Kidney glomerular epithelial cell (primary cell): ENCODE data around the gene AQP10.
"Not testable (repeated sequence)": the region's sequence is repeated elsewhere in the genome, so short reads cannot be mapped to it uniquely, and the experiment has no call there.

ENCODE experiments used
- DNase-seq: peaks from one replicate; lab custom pipeline; 2025; lab: John Stamatoyannopoulos, UW

The AQP10 gene

DNA sequence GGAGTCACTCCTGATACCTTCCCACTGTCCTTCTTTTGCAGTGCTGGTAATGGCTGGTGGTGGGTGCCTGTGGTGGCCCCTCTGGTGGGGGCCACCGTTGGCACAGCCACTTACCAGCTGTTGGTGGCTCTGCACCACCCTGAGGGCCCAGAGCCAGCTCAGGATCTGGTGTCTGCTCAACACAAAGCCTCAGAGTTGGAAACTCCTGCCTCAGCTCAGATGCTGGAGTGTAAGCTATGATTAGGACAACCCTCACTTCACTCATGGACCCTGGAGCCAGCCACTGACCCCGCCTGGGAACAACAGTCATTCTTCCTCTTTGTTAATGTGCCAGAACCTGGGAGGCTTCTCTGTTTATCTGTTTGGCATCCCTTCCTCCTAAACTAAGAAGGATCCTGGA is 3.3 kb downstream of the AQP10 start:
- no peak for DNase-seq

DNA sequence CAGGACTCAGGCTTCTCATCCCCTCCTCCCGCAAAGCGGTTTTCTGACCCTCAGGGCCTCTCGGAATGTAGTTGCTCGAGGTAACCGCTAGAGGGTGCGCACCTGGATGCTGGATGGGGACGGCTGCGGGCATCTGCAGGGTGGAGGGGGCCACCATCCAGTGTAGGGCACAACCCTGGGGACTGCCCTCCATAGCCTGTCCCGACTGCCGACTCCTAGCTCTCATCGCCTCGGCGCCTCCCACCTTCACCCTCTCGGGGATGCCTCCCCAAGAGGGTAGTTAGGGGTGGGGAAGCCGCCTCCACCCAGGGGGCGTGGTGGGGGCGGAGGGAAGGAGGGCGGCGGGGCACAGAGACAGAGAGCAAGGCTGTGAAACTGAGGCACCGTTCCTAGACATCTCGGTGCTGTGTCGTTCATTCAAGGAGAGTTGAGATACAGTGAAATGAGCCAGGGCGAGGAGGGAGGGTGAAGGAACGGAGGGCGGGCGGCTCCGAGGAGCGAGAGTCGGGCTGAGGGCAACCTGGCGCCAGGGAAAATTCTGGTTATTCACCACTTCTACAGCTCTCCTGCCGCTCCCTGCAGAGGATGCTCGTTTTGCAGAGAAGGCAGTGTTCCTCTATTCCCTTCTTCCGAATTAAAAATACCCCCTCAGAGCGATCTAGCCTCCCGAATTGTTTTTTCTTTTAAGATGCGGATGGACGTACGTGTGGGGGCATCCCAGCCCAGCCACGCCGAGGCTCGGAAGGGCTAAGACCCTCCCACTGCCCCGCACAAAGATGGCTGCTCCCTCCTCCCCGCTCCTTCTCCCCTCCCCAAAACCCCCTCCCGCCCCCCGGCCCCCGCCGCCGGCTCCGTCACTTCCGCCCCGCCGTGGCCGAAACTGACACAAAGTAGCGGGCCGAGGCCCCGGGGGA is 4.0 kb downstream of the AQP10 start, which contains the start of gene ATP8B2:
Gene ATP8B2, plus strand, starts transcription at position 857 of the 914 bp plus-strand sequence. CDS start 2,617 bp downstream, outside the sequence.
- DNase-seq: peak; percentile 45

DNA sequence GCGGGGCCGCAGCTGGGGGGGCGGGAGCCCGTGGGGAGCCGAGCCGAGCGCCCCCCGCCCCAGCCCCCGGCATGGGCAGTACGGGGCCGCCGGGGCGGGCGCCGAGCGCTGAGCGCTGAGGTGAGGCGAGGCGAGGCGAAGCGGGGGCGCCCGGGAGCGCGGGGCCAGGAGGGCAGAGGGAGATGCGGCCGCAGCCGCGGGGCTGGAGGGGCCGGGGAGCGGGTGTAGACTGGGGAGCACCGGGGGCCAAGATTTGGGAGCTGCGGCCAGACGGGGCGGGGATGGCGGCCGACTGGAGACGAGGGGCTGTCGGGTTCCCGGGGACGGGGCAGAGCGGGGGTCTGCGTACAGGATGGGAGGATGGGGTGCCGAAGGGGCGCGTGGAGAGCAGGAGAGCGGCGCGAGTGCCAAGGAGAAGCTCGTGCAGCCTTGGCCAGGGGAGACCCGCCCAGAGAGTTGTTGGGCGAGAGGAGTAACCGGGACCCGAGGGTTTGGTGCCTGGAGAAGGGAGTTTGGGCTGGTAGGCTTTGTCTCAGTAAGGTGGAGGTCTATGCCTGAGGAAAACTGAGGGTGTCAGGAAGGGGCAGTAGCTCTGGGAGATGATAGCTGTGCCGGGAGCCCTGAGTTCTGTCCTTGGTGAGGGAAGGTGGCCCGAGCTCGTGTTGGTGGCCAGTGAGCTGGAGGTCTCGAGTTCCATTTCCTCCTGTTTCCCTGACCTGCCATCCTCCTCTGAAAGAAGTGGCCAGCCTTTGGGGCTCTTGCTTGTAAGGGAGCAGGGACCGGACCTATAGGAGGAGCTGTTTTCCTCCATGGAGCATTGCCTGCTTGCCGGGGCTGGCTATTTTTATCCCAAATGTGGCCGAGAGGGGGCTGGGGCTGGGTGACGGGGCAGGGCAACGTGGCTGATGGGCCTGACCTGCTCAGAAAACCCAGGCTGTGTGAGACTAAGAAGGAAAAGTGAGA is 5.0 kb downstream of the AQP10 start:
- peak; percentile 55 for DNase-seq

DNA sequence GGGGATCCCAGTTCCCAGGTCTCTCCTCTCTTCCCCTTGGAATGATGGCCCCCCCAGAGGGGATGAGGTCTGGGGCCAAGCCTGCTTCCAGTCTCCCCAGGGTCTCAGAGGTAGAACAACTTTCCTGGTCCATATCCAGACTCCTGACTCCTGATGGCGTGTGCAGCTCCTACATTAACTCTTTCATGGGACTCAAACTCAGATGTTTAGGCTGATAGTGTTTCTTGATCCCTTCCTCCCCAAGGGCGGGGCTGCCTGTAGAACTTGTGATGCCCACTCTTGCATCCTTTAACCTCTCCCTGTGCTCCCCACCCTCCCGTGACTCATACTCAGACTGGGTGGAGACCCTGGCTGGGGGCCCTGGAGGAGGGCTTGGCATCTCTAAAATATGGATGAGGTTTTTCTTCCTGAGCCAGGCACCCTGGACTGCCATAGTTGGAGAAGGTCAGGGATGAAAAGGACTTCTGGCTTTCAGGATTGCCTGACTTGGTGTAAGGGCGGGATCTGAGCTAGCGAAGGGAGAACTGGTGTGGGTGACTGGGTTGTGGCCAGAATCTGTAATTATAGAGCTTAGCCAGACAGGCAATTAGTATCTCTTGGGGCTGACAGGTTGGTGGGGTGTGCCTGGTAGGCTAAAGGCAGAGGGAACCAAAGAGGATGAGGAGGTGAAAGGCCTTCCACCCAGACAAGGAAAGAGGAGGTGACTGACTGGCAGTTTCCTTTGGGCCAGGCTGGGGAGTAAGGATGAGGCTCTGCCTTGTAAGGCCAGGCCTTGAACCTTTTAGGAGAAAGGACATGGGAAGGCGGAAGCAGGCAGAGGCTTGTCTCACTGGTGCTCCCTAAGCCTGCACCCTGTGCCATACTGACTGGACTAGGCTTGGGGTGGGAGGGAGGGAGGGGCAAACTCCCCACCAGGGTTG is 5.9 kb downstream of the AQP10 start:
- DNase-seq: no peak

DNA sequence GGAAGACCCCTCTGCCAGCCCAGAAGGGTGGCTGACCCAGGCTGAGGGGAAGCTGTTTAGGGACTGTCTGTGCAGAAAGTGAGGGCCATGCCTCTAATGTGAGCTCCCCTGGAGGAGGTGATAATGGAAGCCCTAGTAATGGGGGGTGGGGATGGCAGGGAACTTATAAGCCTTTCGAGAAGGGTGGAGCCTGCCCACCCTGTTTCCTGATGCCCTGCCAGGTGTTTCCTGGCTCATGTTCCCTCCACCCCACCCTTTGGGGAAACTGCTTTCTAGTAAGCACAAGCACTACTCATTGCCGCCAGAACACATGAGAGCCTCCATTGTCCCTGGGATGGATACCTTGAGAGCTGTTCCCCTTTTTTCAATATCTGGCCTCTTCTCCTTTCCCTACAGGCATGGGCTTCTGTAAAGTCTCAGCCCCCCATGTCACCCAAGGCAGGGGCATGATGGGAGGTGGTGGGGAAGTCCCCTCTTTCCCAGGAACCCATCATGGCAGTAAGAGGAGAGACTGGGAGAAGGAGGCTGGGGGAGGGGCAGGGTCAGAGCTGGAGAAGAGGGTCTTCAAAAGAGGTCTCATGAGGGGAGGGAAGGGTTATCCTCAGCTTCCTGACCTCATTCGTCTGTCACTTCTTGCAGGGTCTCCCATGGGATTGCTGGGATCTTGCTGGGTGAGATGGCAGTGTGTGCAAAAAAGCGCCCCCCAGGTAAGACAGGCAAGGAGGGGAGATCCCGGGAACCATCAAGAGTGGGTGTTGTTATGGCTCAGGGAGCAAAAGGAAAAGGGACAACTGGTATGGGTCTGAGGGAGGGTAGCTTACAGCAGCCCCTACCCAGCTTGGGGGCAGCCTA is 6.8 kb downstream of the AQP10 start:
- DNase-seq: no peak

DNA sequence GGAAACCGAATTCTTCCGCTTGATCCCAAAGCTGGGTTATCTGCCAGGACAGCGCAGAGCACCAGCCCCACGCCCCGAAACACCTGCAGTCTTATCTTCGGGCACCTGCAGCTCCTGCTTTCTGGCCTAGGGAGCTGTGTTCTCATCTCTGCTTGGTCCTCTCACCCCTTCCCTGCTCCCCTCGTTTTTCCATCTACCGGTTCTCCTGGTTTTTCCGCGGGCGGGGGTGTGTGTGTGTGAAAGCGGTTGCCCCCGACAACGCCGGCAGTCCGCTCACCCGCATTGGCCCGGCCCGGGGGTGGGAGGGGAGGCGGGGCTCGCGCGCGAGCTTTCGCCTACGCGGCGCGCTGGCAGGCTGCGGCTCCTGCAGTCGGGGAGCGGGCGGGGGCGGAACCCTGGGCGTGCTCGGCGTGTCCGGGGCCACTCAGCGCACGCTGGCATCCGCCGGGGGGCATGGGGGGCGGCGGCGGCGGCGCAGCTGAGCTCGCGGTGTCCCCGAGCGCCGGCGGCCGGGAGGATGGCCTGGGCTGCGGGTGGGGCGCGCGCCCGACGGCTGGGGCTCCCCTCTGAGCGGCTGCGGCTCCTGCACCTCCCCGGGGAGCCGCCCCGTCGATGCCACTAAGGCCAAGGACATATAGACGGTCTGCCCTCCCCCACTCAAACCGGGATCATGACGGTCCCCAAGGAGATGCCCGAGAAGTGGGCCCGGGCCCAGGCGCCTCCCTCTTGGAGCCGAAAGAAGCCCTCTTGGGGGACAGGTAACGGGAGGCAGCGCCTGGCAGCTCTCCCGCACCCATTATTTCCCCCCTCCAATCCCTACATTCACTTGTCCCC is 7.6 kb downstream of the AQP10 start:
- DNase-seq: no peak

DNA sequence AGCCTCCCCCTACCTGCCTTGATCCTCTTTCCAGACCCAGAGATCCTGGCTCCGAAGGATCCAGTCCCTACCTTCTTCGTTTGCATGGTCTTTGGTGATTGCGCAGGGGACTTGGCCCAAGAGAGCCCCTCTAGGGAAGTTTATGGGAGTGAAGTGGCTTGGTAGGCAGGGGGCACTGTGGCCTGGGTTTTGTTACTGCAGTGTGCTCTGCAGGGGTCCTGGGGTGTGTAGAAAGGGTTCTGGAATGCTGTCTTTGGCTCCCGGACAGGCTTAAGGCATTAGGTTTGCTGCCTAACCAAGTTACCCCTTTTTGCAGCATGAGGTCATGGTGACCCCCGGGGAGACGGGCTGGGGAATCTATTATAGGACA is 8.2 kb downstream of the AQP10 start:
- no peak for DNase-seq

DNA sequence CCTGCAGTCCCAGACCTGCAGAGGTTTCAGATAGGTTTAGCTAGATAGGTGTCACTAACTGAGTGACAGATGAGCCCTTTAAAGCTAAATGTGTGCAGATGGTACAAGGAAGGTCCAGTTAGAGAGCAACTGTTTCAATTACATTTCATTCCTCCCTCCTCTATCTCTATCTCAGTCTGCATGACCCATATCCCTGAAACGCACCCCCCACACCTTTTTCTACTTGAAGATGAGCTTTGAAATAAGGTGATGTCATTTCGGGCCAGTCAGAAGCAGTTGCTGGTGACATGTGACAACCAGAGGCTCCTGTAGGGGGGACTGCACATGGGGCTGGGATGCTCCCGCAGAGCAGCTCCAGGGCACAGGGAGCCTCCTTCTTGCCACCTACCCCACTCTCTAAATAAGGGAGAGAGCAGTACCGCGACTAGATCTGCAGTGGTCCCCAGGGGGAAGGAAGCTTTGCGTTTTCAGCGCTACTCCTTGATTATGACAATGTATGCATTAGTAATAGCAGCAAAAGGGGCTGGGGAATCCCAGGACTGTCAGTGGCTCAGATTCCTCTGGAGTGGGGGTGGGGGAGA is 8.7 kb downstream of the AQP10 start:
- no peak for DNase-seq

DNA sequence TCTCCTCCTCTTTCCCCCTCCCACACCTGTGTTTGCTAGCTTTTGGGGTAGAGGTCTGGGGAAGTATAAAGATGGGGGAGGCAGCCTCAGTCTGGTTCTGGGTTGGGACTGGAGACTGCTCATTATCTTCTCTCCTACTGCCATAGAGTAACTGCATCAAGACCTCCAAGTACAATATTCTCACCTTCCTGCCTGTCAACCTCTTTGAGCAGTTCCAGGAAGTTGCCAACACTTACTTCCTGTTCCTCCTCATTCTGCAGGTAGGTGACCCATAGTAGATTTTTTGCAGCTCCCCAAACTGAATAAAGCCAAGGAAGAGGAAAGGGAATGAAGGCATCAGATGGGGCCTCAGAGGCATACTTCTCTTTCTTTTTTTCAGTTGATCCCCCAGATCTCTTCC is 9.8 kb downstream of the AQP10 start:
- no peak for DNase-seq

DNA sequence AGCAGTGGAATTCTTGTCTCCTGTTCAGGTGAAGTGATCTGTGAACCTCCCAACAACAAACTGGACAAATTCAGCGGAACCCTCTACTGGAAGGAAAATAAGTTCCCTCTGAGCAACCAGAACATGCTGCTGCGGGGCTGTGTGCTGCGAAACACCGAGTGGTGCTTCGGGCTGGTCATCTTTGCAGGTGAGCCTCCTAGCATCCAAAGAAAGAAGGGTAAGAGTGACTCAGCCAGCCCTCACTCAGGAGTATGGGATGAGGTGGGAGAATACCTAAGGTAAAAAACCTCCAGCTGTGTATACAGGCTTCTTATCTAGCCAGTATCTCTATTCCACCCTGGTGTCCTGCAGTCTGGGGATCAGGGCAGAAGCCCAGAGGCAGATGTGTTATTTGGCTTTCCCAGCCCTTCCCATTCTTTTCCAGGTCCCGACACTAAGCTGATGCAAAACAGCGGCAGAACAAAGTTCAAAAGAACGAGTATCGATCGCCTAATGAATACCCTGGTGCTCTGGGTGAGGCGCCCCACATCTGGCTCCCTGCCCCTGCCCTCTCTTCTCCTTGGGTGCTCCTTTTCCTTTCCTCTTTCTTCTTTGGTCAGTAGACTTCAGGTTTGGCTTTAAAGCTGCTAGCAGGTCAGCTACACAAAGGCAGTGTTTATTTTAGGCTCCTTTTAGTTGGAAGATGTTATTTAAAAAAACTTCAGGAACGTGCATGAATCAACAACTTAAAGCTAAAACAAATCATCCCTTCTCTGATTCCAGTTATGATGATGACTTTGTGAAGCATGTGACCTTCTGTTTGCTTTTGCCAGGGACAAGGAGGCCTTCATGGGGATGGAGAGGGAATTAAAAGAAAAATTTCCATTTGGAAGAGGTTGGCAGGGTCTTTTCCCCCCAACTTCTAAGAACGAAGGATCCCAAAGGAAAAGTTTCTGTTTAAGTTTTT is 13.5 kb downstream of the AQP10 start:
- DNase-seq: no peak

DNA sequence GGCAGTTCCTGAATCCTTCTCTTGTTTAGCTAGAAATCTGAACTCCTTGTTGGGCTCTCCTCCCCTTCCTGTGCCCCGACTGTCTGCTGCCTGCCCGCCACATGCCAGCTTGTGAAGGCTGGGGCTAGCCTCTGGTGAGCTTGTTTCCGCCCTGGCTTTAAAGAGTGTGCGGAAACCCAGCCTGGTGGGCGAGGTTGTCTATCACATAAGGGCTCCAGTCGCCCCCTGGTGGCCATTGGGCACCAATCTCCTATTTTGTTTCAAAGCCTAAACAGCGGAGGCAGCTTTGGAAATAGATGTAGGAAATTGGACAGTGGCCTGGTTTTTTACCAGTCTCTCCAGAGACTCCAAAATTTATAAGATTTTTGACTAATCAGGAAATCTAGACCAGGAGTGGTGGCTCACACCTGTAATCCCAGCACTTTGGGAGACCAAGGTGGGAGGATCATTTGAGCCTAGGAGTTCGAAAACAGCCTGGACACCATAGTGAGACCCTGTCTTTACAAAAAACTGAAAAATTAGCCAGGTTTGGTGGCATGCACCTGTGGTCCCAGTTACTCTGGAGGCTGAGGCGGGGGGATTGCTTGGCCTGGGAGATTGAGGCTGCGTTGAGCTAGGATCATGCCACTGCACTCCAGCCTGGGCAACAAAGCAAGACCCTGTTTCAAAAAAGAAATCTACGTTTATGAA is 14.3 kb downstream of the AQP10 start:
- peak; percentile 78 for DNase-seq

DNA sequence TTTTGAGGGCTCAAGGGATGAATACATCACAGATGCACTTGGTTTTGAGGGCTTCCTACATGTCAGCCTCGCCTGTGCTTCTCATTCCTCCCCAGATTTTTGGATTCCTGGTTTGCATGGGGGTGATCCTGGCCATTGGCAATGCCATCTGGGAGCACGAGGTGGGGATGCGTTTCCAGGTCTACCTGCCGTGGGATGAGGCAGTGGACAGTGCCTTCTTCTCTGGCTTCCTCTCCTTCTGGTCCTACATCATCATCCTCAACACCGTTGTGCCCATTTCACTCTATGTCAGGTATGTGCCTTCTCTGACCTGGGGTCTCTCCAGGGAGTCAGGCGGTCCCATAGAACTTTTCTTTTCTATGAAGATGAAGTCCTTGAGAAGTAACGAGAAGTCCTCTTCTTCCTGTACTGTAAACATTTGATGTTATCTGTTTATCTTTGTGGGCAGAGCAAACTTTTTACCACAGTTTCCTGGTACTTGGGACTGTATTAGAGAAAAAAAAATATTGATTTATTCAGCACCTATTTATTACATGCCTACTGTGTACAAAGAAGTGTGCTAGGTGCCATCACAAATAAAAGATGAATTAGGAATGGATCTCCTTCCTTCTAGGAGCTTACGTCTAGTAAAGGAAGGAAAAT is 16.5 kb downstream of the AQP10 start:
- no peak for DNase-seq

DNA sequence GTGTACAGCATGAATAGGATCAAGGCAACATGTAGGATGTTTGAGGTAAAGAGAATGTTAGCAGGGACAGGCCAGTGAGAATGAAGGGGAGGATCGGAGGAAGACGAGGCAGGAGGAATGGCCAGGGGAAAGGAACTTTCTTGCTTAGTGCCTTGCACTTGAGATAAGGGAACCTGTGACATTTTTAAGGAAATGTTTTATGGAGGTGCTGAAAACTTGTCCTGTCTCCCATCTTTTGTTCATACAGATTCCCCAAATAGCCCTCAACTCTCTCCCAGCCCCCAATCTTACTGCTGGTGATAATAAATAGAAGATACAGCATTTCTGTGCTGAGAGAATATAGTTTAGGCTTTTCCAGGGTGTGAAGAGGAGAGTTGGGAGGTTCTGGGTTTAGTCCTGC is 18.0 kb downstream of the AQP10 start:
- DNase-seq: no peak

DNA sequence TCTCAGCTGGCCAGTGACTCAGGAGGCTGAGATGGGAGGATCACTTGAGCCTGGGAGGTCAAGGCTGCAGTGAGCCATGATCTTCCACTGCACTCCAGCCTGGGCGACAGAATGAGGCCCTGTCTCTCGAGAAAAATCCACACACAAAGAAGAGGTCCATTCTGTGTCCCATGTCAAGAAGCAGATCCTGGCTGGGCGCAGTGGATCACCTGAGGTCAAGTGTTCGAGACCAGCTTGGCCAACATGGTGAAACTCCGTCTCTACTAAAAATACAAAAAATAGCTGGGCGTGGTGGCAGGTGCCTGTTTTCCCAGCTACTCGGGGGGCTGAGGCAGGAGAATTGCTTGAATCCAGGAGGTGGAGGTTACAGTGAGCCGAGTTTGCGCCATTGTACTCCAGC is 20.5 kb downstream of the AQP10 start:
- not testable (repeated sequence) for DNase-seq

DNA sequence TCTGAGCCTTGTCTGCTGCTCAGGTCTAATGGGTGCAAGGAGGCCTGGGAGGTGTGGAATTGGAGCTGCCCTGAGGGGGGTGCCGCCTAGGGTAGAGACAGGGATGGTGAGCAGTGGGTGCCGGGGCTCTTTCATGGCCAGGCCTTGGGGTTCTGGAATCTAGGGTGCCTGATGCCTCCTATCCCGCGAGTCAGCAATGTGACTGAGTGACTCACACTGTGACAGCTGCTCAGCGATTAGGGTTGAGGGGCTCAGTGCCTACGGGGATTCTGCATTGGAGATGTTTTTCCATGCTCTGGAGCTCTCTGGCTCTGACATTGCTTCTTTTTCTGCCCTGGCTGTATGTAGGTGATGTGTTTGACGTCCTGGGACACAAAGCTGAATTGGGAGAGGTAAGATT is 21.2 kb downstream of the AQP10 start:
- DNase-seq: no peak

DNA sequence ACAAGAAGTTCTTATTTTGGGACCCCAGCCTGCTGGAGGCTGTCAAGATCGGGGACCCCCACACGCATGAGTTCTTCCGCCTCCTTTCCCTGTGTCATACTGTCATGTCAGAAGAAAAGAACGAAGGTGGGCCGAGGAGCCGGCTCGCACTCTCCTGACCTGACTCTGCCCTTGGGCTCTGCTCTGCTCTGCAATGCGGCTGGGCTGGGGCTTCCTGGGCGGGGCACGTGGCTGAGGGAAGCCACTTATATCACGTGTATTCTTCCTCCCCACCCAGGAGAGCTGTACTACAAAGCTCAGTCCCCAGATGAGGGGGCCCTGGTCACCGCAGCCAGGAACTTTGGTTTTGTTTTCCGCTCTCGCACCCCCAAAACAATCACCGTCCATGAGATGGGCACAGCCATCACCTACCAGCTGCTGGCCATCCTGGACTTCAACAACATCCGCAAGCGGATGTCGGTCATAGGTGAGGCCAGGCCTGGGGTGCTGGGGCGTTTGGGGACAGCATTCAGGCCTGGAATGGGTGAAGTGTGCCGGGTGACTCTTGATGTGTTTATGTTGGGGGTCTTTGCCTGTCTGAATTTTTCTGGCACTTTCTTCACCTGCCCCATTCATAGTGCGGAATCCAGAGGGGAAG is 22.1 kb downstream of the AQP10 start:
- DNase-seq: no peak
